Activated CD8-positive, alpha-beta memory T cell treated with anti-CD3 and anti-CD28 coated beads, Interleukin-2, amount 10 ng/mL, durations not matched to agents 7 days and 5 days (primary cell): Measurements from ENCODE around the gene TMEM92. TPM values are rescaled to one million over a fixed set of nuclear protein-coding genes. Genes with fewer than 3 reads are reported as not detected.
"Not testable (repeated sequence)": the region's sequence is repeated elsewhere in the genome, so short reads cannot be mapped to it uniquely, and the experiment has no call there.

ENCODE experiments used
- ATAC-seq: fragments of 150-1000 bp; cut with Tn5 transposase; one replicate; pipeline ENCODE4 v1.10.0; 2021; ENCODE audit warnings: moderate library complexity
- CTCF ChIA-PET: fragments of 350-600 bp; sonication (Branson Sonifier 250); formaldehyde crosslinking; loops from one replicate; lab custom pipeline; 2021; ENCODE audit warnings: antibody characterized with exemption; lab: Charles Lee
- DNase-seq: peaks from one replicate; pipeline ENCODE4 v3.0.0-alpha.2; 2020
- H3K27ac Mint-ChIP-seq: one replicate; pipeline ENCODE4 v1.8.0; 2021; ENCODE audit warnings: mild to moderate bottlenecking, mixed read lengths
- H3K27me3 Mint-ChIP-seq: one replicate; pipeline ENCODE4 v1.8.0; 2021; ENCODE audit warnings: mixed read lengths
- H3K36me3 Mint-ChIP-seq: one replicate; pipeline ENCODE4 v1.8.0; 2021; ENCODE audit warnings: mild to moderate bottlenecking, mixed read lengths
- H3K4me1 Mint-ChIP-seq: one replicate; pipeline ENCODE4 v1.8.0; 2021; ENCODE audit warnings: mixed read lengths
- H3K4me3 Mint-ChIP-seq: one replicate; pipeline ENCODE4 v1.8.0; 2021; ENCODE audit warnings: mild to moderate bottlenecking, moderate library complexity, mixed read lengths
- H3K9me3 Mint-ChIP-seq: one replicate; pipeline ENCODE4 v1.8.0; 2022; ENCODE audit warnings: low read depth, mixed read lengths
- total RNA-seq, 2 experiments: library from RNA; stranded (reverse); gene quantifications; one replicate each; pipeline ENCODE4 v1.2.3, GENCODE V29; 2021

Gene TMEM92
- total RNA-seq, 2 experiments from 2014 or later, result 0.07 to 0.09 TPM

DNA sequence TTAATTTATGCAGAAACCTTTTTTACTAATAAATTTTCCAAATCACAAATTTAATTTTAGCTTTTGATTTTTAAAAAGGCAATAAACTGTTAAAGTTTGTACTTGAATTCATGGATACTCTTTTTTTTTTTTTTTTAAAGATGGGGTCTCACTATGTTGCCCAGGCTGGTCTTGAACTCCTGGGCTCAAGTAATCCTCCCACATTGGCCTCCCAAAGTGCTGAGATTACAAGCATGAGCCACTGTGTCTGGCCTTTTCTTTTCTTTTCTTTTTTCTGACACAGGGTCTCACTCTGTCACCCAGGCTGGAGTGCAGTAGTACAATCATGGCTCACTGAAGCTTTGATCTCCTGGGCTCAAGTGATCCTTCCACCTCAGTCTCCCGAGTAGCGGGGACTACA lies 42.4 kb downstream of the TMEM92 start:
- not testable (repeated sequence) for H3K36me3 Mint-ChIP-seq

DNA sequence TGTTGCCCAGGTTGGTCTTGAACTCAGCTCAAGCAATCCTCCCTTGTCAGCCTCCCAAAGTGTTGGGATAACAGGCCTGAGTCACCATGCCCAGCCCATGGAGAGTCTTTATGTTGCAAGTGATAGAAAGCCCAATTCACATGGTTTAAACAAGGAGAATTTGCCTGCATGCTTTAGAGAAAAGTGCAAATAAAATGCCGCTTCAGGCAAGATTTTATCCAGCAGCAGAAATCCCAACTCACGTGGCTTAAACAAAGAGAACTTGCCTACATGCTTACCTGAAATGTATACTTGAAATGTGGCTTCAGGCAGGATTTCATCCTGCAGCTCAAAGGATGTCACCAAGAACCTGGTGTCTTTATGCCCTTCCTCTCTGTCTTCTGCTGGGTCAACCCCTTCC lies 42.9 kb downstream of the TMEM92 start:
- no peak overlapping the region for H3K27ac Mint-ChIP-seq
- no peaks in the 10 kb centered on the region for H3K36me3 Mint-ChIP-seq
- CTCF ChIA-PET, result interaction anchor here (0.5 to 1.4 kb wide), 5 partner anchors 45 to 225 kb away, joined by 3 to 6 read pairs (median 3); partner anchors contain the start of genes COL1A1 and LRRC59
- H3K9me3 Mint-ChIP-seq, result no peaks in the 10 kb centered on the region
- H3K4me1 Mint-ChIP-seq, result no peaks in the 10 kb centered on the region
- ATAC-seq (no peak), DNase-seq (no peak)
- H3K4me3 Mint-ChIP-seq, result no peak overlapping the region
- peaks cover 10% of the 10 kb centered on the region for H3K27me3 Mint-ChIP-seq

More for the DNA sequence above, 42.4 kb downstream of the TMEM92 start:
- not testable (repeated sequence) for DNase-seq, H3K4me1 Mint-ChIP-seq, H3K4me3 Mint-ChIP-seq, ATAC-seq, H3K27me3 Mint-ChIP-seq, H3K27ac Mint-ChIP-seq, H3K9me3 Mint-ChIP-seq
- CTCF ChIA-PET, result interaction anchor here (0.8 to 1.4 kb wide), 5 partner anchors 18 to 116 kb away, joined by 3 to 6 read pairs (median 3); partner anchors contain the start of genes COL1A1 and LRRC59

DNA sequence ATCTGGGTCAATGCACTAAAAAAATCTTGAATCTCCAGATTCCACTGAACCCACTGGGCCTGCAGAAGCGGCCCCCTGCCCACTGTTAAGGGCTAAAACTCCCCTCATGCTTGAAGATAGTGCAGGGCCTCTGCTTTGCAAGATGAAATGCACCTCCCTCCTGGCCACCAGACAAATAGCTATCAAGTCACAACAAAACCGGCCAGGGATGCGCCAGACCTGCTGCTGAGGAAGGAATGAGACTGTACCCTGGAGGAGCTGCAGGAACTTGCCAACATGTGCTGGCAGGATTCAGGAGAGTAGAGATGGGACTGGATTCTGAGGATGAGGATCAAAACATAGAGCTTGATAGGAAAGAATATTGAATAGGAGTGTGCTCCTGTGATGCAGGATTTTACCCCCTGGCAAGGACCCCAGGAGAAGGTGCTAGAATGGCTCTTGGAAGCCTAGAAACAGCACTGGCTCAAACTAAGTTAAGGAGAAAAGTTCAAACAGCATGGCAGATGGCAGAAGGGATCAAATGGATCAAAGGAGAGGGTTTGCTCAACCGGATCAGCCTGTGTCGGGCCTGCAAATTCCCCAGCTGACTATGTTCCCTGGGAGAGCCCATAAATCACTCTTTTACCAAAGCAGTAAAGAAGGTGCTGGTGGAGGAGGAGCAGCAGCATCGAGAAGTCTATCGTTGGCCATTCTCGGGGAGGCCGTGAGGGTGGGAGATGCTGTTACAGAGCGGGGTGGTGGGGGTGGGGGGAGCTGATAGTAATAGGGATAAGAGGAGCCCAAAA lies 44.4 kb downstream of the TMEM92 start:
- Mint-ChIP-seq H3K27me3 (peaks cover 6% of the 10 kb centered on the region), H3K4me1 (no peaks in the 10 kb centered on the region), H3K27ac (no peak overlapping the region), H3K4me3 (no peak overlapping the region), H3K9me3 (no peaks in the 10 kb centered on the region), H3K36me3 (no peaks in the 10 kb centered on the region)
- DNase-seq, result no peak
- CTCF ChIA-PET, result interaction anchor here (1.4 kb wide), 1 partner anchor 21 kb away, joined by 5 read pairs; no protein-coding TSS in a partner anchor
- no peak for ATAC-seq

- no peak overlapping the region for H3K27ac Mint-ChIP-seq
- CTCF ChIA-PET, result interaction anchor here (1.3 to 2.1 kb wide), 3 partner anchors 13 to 150 kb away, joined by 3 to 6 read pairs (median 5); no protein-coding TSS in a partner anchor
- DNase-seq (no peak), ATAC-seq (no peak)
- no peaks in the 10 kb centered on the region for H3K36me3 Mint-ChIP-seq
- H3K9me3 Mint-ChIP-seq, result no peaks in the 10 kb centered on the region
- H3K4me3 Mint-ChIP-seq, result no peak overlapping the region
- peaks cover under 1% of the 10 kb centered on the region for H3K27me3 Mint-ChIP-seq
- H3K4me1 Mint-ChIP-seq, result no peaks in the 10 kb centered on the region
Observed at GRCh38 chr17:50319306-50320004, 45.2 kb downstream of the TMEM92 start.

- ATAC-seq, result no peak
- H3K36me3 Mint-ChIP-seq, result no peaks in the 10 kb centered on the region
- peaks cover 10% of the 10 kb centered on the region for H3K4me1 Mint-ChIP-seq
- H3K27ac Mint-ChIP-seq, result no peak overlapping the region
- CTCF ChIA-PET, result interaction anchor here (1.1 kb wide), 1 partner anchor 48 kb away, joined by 3 read pairs; the partner anchor contains the start of gene TMEM92
- no peaks in the 10 kb centered on the region for H3K9me3 Mint-ChIP-seq
- no peak for DNase-seq
- no peaks in the 10 kb centered on the region for H3K27me3 Mint-ChIP-seq
- no peak overlapping the region for H3K4me3 Mint-ChIP-seq
Observed at GRCh38 chr17:50322271-50322670, 48.0 kb downstream of the TMEM92 start.

DNA sequence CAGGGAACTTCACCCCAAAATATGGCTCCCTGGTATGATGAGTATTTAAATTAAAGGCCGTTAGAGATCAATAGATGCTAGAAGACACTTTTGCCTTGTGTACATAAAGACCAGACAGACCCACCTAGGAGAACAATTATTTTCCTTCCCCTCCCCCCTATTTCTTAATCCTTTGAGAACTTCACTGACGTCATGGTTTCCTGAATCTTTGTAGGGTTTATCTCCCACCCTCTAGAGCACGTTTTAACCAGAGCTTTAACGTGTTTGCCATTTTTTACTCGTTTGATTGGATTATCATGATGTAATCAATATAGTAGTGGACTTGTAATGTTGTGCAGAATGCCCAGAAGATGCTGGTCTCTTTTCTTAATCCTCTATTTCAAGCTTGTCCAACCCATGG lies 48.8 kb downstream of the TMEM92 start:
- no peak overlapping the region for H3K27ac Mint-ChIP-seq
- CTCF ChIA-PET, result interaction anchor here (1.4 kb wide), 1 partner anchor 49 kb away, joined by 3 read pairs; no protein-coding TSS in a partner anchor
- ATAC-seq, result no peak
- H3K36me3 Mint-ChIP-seq, result no peaks in the 10 kb centered on the region
- no peaks in the 10 kb centered on the region for H3K9me3 Mint-ChIP-seq
- no peak overlapping the region for H3K4me3 Mint-ChIP-seq
- DNase-seq, result no peak
- peaks cover 10% of the 10 kb centered on the region for H3K4me1 Mint-ChIP-seq
- no peaks in the 10 kb centered on the region for H3K27me3 Mint-ChIP-seq

DNA sequence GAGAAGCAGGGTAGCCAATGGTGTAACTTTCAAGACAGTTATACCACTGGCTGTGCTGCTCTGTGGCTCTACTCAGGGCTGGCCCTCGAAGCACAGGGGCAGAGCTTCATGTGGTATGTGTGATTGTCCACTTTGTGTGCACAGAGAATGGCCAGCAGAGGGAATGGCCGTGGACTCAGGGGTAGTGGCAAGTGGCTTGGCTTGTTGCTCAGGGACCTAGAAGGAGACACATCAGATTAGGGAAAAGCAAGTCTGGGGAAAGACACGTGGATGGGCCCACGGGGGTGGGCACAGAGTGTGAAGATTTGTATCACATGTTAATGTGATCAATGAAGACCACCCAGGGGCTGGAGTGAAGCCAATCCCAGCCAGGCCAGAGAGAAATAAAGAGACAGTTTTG lies 51.6 kb downstream of the TMEM92 start:
- Mint-ChIP-seq H3K4me3 (no peak overlapping the region), H3K9me3 (no peaks in the 10 kb centered on the region), H3K27ac (no peak overlapping the region), H3K36me3 (no peaks in the 10 kb centered on the region), H3K4me1 (peaks cover 10% of the 10 kb centered on the region), H3K27me3 (no peaks in the 10 kb centered on the region)
- CTCF ChIA-PET, result interaction anchor here (1.7 kb wide), 1 partner anchor 36 kb away, joined by 5 read pairs; no protein-coding TSS in a partner anchor
- ATAC-seq (no peak), DNase-seq (no peak)

GRCh38 chr17:50326831-50327364 lies 52.6 kb downstream of the TMEM92 start:
- Mint-ChIP-seq H3K27ac (peak overlapping the region; percentile 38), H3K4me1 (peaks cover 18% of the 10 kb centered on the region), H3K9me3 (no peaks in the 10 kb centered on the region), H3K27me3 (no peaks in the 10 kb centered on the region), H3K4me3 (no peak overlapping the region), H3K36me3 (no peaks in the 10 kb centered on the region)
- DNase-seq, result no peak
- CTCF ChIA-PET, result no interaction called here
- peak; percentile 40 for ATAC-seq

DNA sequence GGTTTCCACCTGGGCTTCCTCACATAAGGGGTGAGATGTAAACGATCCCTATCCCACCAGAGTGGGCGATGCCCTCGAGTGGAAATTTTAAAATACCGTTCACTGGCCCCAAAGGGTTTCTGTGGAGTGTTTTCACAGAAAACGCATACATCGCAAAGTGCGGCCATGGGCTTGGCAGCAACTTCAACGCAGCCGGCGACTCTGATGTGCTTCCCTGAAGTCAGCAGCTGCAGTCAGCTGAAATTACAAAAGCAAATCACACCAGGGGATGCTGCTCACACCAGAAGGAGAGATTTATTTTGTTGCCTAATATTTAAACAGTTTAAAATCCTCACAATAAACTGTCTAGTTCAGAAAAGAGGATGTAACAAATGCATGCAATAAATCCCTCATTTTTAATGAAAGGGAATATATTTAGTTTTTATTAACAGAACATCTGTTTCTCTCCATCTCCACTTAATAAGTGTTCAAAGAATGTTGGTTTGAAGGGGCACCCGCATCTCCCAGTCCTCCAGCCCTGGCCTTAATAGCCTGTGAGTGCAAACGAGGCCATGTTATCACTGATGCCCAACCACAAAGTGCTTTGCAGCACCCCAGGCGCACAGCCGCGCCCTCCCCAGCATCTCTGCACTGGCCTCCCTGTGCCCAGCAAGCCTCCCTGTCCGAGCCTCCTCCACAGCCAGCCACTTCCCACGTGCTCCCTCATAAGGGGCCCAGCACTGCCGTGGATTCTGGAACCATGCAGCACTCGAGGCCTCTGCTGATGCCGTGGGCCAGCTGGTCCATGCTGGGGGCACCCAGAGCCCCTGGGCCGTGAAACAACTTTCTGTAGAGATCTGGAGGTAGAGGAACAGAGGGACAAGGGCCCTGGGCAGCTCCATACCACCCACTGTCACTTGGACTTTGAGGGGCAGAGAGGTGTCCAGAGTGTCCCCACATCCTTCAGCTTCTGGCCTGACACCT lies 54.4 kb downstream of the TMEM92 start:
- CTCF ChIA-PET, result interaction anchor here (1.5 kb wide), 1 partner anchor 69 kb away, joined by 4 read pairs; the partner anchor contains the start of gene LRRC59
- Mint-ChIP-seq H3K36me3 (no peaks in the 10 kb centered on the region), H3K27ac (no peak overlapping the region), H3K27me3 (no peaks in the 10 kb centered on the region), H3K4me3 (no peak overlapping the region), H3K9me3 (no peaks in the 10 kb centered on the region), H3K4me1 (peaks cover 30% of the 10 kb centered on the region)
- ATAC-seq (no peak), DNase-seq (no peak)

DNA sequence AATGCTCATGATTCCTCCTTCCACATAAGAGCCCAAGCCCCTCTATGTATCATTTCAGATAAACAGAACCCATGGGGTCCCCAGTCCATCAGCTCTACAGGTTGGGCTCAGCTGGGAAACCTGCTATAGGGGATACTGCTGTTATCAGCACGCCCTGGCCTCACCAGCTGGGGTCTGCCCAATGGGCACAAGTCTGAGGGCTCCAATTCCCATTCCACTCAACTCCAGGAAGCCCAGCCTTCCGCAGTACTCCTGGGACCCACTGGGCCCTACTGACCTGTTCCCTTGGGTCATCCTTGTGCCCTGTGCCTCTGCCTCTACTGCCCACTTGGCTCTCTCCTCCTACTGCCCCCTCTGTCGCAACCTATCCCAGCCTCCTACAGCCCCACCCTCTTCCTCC lies 55.5 kb downstream of the TMEM92 start:
- no peak overlapping the region for H3K4me3 Mint-ChIP-seq
- H3K27me3 Mint-ChIP-seq, result no peaks in the 10 kb centered on the region
- ATAC-seq (no peak), DNase-seq (no peak)
- H3K4me1 Mint-ChIP-seq, result peaks cover 35% of the 10 kb centered on the region
- H3K36me3 Mint-ChIP-seq, result no peaks in the 10 kb centered on the region
- no peaks in the 10 kb centered on the region for H3K9me3 Mint-ChIP-seq
- H3K27ac Mint-ChIP-seq, result no peak overlapping the region
- CTCF ChIA-PET, result interaction anchor here (1.5 to 1.8 kb wide), 2 partner anchors 68 to 129 kb away, joined by 4 to 7 read pairs; partner anchors contain the start of gene LRRC59

GRCh38 chr17:50330151-50330775 lies 56.0 kb downstream of the TMEM92 start:
- no peak for DNase-seq
- Mint-ChIP-seq H3K4me3 (no peak overlapping the region), H3K9me3 (no peaks in the 10 kb centered on the region), H3K27ac (no peak overlapping the region), H3K4me1 (peaks cover 35% of the 10 kb centered on the region), H3K36me3 (no peaks in the 10 kb centered on the region), H3K27me3 (no peaks in the 10 kb centered on the region)
- CTCF ChIA-PET, result interaction anchor here (0.6 to 2.0 kb wide), 4 partner anchors 32 to 130 kb away, joined by 3 to 7 read pairs (median 4); partner anchors contain the start of gene LRRC59
- no peak for ATAC-seq
